HL-60 (cell line): ENCODE measurements around the gene CEACAM19.

ENCODE experiments used
- CTCF ChIP-seq: IDR thresholded peaks from one replicate; pipeline ENCODE4 v1.5.1; 2011; ENCODE audit warnings: low read length, control low read depth, inconsistent platforms; ENCODE audit not compliant: insufficient read depth
- GABPA ChIP-seq: IDR thresholded peaks from 2 replicates; pipeline ENCODE4 v1.6.1; 2012; ENCODE audit warnings: low read depth
- POLR2AphosphoS5 ChIP-seq: IDR thresholded peaks from 2 replicates; pipeline ENCODE4 v1.6.1; 2012; ENCODE audit warnings: low read depth
- REST ChIP-seq: IDR thresholded peaks from 2 replicates; pipeline ENCODE4 v1.6.1; 2012; ENCODE audit warnings: low read depth; ENCODE audit not compliant: insufficient replicate concordance
- SPI1 ChIP-seq: IDR thresholded peaks from 2 replicates; pipeline ENCODE4 v1.6.1; 2012; ENCODE audit warnings: low read depth, mild to moderate bottlenecking, borderline replicate concordance

GRCh38 chr19:44692379-44692721 lies 21.1 kb downstream of the CEACAM19 start:
- TF ChIP-seq CTCF = no peak
- TF ChIP-seq POLR2AphosphoS5 = no peak
- TF ChIP-seq REST = no peak
- no peak for TF ChIP-seq GABPA
- TF ChIP-seq SPI1 = no peak
